Fibroblast of pulmonary artery (primary cell): ENCODE data around the gene AGPAT3.

Source experiments
- DNase-seq: peaks from one replicate; pipeline ENCODE4 v3.0.0-alpha.2; 2010; ENCODE audit warnings: low read depth
- H3K4me3 ChIP-seq: replicated peaks from 2 replicates; pipeline ENCODE4 v1.5.1; 2011; ENCODE audit warnings: low read depth, mild to moderate bottlenecking, control low read depth, low read length, moderate library complexity
- CTCF ChIP-seq: IDR thresholded peaks from 2 replicates; pipeline ENCODE4 v1.5.1; 2011; ENCODE audit warnings: mild to moderate bottlenecking, control low read depth, low read length, inconsistent platforms; ENCODE audit errors: missing control alignments

AGPAT3 gene

GRCh38 chr21:43868461-43868860 lies 3.4 kb downstream of the AGPAT3 start:
- no peak for TF ChIP-seq CTCF
- no peak for DNase-seq
- no peak overlapping the region for H3K4me3 ChIP-seq

GRCh38 chr21:43869486-43870325 lies 4.7 kb downstream of the AGPAT3 start:
- no peak overlapping the region for H3K4me3 ChIP-seq
- no peak for TF ChIP-seq CTCF
- DNase-seq, result no peak

GRCh38 chr21:43871487-43871886 lies 6.5 kb downstream of the AGPAT3 start:
- no peak for TF ChIP-seq CTCF
- DNase-seq, result no peak
- H3K4me3 ChIP-seq, result no peak overlapping the region

- DNase-seq, result no peak
- no peak for TF ChIP-seq CTCF
- H3K4me3 ChIP-seq, result no peak overlapping the region
These were observed 7.6 kb downstream of the AGPAT3 start for GRCh38 chr21:43872531-43873197.

GRCh38 chr21:43873673-43874072 lies 8.7 kb downstream of the AGPAT3 start:
- TF ChIP-seq CTCF, result no peak
- DNase-seq, result no peak
- no peak overlapping the region for H3K4me3 ChIP-seq

- H3K4me3 ChIP-seq, result no peak overlapping the region
- no peak for TF ChIP-seq CTCF
- no peak for DNase-seq
These were observed 9.2 kb downstream of the AGPAT3 start for GRCh38 chr21:43874085-43874805.
